NT2/D1 (cell line): ENCODE measurements around the gene DPEP2.
"Not testable (repeated sequence)": the region's sequence is repeated elsewhere in the genome, so short reads cannot be mapped to it uniquely, and the experiment has no call there.

Source experiments
- SUZ12 ChIP-seq: IDR thresholded peaks from 2 replicates; pipeline ENCODE4 v1.6.1; 2011; ENCODE audit not compliant: insufficient read length, insufficient read depth; ENCODE audit errors: extremely low read depth
- ZNF274 ChIP-seq: IDR thresholded peaks from 2 replicates; pipeline ENCODE4 v1.6.1; 2011; ENCODE audit warnings: mild to moderate bottlenecking, low read depth, low read length

DNA sequence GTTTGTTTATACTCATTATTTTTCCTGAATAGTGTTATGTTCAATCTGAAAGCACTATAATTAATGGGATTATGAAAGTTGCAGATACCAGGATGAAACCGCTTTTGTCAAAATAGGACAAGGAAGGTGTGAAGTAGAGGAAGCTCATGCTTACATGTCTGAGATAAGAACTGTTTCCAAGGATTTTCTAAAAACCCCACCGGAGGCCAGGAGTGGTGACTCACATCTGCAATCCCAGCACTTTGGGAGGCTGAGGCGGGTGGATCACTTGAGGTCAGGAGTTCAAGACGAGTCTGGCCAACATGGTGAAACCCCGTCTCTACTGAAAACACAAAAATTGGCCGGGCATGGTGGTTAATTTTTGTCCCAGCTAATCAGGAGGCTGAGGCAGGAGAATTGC lies 30.8 kb upstream of the DPEP2 start:
- not testable (repeated sequence) for TF ChIP-seq ZNF274, SUZ12
